HG03439 (cell line): ENCODE measurements around the gene RSPH1.
A peak's percentile ranks its signal among the peaks of the same experiment; 100 is the strongest.

Experiments used
- ATAC-seq: cut with Tn5 transposase; IDR thresholded peaks from one replicate; pipeline ENCODE4 v1.9.1; 2021; ENCODE audit warnings: mild to moderate bottlenecking, moderate library complexity; ENCODE audit not compliant: unreplicated experiment

Gene RSPH1

DNA sequence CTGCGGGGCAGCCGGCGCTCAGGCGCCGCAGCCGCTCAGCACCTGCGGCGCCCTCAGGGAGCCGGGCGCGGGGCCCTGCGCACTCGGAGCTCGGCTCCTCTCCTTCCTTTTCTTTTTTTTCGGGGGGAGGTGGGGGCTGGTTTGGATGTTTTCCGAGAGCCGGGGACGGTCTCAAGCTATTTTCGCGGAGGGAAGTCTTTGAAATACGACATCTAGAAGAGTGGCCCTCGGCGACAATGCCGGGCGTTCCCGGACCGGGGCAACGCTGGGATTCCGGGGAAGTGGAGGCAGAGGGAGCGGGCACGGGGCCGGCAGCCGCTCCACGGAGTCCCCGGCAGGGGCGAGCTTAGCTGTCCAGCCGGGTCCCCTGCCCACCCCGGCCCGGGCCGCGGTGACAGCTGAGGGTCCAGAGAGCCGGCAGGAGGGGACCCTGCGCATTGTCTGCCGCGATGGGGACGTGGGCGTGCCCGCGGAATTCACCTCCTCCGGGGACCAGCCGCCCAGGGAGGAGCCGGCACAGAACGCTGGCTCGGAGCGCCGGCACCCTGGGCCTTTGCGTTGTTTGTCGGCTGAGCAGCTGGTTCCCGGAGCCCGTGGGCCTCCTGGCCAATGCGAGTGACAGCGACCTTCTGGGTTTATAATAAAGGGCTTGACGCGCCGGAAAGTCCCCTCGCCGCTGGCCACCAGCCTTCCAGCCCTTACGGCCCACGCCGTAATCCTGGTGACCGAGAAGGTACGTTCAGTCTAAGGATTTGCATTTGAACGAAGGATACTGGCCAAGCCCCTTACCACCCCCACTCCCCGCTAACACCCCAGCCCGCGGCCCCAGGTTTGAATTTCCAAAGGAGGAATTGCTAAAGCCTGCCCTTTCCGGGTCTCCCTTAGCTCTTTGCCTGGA, 18.2 kb upstream of the RSPH1 start:
- ATAC-seq, result peak; percentile 53

DNA sequence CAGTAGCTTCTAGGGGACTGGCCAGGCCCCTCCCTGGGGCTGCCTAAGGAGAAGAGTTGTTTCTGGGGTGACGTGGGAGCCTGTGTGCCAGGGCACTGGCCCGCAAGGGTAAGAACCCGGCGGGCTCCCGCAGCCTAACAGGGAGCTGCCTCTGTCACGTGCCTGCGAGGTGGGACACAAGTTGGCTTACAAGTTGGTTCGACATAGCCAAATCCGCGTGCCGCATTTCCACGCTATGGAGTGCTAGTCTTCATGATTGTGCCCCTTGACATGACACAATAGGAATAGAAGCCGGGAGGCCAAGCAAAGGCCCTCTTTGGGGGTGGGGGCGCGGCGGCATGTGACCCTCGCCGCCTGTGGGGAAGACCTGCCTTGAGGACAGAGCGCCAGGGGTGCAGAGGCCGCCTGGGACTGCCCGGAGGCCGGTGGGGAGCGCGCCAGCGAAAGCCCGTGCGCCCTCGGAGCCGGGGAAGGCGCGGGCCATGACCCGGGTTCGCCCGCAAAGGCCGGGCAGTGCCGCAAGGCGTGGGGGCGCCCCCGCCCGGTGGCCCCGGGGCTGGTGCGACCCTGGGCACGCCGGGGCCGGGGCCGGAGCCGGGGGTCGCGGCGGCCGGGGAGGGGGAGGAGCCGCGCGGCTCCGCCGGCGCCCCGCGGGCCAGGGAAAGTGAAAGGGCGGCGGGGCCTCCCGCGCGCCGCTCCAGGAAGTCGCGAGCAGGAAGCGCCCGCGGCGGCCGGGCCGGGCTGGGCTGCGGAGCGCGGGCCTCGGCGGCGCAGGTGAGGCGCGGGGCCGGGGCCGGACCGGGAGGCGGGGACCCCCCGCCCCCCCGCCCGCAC, 17.3 kb upstream of the RSPH1 start, which contains the start of gene SLC37A1:
Gene SLC37A1 (plus strand): TSS at position 702 of the 834 bp plus-strand sequence. CDS start 4,603 bp downstream, outside the sequence.
- peak; percentile 44 for ATAC-seq

DNA sequence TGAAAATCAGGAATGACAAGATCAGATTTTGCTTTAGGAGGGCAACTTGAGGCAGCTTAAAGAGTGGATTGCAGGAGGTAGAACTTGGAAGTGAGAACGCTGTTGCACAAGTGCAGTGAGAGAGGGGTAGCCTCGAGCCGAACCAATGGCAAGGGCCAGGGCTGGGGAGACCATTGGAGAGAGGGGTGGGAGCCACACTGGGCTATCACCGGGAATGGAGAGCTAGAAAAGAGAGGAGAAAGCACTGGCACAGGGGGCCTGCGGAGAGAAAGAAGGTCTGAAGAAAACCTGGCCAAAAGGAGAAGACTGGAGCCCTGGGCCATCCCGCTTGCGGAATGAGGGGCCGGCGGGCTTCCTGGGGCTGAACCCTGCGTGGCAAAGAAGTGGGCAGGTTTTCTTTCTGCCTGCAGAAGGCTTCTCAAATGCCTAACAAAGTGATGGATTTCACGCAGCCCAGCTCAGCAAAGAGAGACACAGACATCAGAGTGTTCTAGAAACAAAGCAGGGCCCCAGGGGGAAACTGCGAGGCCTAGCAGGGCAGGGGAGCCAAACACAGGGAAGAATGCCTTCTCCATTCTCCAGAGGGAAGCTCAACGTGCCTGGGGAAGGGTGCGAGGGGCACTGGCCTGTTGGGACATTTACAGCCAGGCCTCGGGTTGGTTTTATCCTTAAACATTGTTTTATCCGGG, 16.5 kb upstream of the RSPH1 start:
- ATAC-seq, result no peak

DNA sequence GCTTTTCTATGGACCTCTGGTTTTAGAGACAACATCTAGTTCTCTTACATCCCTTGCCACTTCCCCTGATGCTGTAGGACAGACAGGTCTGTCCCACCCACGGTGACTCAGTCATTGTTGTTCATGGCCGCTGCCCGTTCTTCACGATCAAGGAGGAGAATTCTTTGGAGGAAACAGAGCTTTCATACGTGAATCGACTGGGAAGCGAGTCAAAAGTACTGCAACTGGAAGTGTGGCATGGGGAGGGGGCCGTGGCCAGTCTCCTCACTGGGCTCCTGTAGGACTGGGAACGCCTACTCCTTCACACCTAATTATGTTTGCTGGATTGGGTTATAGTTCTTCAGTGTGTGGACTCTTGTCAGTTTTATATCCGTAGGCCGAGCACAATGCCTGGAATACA, 13.2 kb upstream of the RSPH1 start:
- ATAC-seq, result no peak

DNA sequence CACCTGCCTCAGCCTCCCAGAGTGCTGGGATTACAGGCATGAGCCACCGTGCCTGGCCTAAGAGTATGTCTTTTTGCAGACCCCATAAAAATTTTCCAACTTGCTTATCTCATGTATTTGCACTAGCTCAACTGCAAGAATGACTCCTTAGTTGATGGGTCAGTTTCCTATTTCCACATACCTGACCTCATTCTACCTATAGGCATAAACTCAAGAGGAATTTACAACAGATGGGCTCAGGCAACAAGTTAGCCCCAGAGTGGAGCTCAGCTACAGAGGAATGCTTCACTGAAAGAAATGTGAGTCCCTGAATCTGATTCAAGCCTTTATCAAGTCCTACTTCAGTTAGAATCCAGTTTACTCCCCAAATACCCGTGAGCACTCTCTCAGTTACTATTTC, 12.3 kb upstream of the RSPH1 start:
- no peak for ATAC-seq

DNA sequence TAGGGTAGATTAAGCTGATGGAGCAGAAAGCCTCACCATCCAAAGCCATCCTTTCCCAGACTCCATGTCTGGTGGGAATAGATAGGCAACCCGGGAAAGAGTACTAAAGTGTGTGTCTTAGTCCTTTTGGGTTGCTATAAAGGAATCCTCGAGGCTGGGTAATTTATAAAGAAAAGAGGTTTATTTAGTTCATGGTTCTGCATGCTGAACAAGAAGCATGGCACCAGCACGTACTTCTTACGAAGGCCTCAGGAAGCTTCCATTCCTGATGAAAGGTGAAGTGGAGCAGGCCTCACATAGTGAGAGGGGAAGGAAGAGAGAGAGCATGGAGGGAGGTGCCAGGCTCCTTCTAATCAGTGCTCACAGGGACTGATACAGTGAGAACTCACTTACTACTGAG, 11.4 kb upstream of the RSPH1 start:
- no peak for ATAC-seq

DNA sequence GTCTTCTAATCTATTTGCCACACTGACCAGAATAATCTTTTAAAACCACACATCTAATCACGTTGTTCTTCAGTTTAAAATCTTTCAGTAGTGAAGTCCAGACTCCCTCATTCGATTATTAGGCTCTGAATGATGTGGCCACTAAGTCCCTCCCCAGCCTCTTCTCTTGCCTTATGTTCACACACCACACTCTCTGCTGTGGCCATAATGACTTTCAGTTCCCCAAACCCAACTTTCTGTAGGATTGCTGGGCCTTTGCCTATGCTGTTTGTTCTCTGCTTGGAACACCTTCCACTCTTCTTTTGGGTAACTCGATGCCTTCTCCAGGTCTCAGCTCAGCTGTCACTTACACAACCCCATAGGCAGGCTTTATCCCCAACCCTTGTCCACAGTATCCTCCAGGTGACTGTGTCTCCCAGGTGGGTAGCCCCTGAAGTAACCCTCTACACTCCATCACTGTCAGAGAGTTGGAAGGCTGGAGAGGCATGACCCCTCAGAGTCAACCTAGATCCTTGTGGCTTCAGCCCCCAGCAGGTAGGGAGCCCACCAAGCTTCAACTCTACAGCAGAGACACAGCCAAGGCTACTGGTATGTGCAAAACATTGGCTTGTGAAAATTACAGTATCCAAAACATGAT, 9.2 kb upstream of the RSPH1 start:
- peak; percentile 85 for ATAC-seq

DNA sequence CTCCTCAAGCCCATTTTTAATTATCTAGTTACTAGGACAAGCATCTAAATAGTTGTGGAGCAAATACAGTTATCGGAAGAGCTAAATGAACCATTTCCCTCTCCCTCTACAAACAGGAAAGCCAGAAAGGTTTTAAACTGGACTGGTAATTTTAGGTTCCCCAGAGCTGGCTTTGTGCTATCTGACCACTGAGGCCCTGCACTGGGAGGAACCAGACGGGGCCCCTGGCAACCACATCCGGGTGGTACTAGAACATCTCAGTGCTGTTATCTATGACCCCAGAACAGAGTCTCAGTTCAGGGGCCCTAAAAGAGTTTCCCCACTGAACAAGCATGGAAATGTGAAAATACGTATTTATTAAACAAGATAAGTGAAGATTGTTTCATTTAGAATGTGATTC, 7.7 kb upstream of the RSPH1 start:
- no peak for ATAC-seq

DNA sequence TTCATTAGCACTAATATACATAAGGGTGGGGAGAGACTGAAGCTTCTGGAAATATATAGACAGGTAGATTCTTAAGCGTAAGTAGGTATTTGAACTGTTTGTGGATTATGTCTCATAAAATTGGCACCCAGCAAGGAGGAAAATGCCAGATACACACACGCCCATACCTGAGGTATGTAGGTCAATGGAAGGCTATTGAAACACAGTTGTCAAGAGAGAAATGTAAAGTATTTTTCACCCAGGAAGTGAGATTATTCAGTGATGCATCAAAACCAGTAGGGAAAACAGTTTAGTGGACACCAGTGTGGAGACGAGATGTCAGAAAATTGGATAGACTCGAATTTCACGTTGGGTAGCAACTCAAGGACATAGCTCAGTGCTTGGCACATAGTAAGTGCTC, 4.7 kb upstream of the RSPH1 start:
- no peak for ATAC-seq

DNA sequence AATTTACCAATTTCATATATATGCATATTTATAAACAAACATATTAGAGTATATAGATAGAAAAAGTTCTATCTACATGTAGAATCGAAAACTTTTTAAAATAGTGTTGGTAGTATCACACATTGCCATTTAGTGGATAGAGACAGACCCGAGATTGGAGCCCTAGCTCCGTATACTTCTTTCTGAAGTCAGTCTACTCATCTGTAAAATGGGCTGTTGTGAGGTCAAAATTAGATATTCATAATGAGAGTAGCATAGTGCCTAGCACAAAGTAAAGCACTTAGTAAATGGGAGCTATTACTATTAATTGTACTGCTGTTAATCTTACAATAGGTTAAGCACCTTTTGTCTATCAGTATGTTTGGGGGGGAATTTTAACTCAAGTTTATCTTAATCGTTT, 4.2 kb upstream of the RSPH1 start:
- ATAC-seq, result no peak

DNA sequence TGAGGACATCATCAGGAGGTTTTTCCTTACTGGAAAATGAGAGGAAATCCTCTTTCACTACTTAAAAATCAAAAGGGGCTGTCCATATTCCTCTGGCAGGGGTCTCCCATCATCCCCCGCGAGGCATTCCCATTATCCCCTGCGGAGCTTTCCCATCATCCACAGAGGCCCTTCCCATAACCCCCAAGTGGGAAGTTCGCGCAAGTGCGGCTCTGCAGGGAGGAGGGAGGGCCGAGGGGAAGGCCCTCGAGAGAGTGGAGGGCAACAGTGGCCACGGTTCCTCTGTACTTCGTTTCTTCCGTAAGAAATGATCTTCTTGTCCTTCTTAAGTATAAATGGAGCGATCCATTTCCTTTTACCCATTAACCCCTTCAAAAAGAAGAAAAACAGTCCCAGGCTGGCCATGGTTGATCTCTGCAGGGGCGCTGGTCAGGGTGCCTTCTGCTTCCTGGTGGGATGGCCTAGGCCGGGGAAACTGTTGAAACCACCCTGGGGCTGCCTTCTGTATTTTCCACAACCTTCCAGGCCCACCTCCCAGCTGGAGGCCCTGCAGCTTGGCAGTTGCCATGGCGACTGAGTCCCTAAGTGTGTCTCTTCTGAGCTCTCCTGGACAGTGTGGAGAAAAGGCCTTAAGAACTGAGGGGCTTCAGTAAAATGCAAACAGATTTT, 3.6 kb upstream of the RSPH1 start:
- ATAC-seq, result no peak

DNA sequence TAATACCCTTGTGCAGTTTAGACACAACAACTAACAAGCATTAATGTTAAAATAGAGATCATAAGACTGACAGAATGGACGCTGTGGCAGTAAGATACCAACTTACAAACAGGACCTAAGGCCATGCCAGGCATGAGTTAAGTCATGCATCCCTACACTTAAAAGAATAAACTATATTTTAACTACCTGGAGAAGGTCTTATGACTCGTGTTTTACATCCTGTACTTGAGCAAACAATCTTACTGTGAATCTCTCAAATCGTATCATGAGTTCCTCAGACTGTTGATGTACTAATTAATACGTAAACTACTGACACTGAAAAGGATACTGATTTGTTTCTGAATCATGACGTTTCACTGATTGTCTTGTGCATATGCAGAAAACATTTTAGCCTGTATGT, 2.0 kb upstream of the RSPH1 start:
- ATAC-seq, result no peak

DNA sequence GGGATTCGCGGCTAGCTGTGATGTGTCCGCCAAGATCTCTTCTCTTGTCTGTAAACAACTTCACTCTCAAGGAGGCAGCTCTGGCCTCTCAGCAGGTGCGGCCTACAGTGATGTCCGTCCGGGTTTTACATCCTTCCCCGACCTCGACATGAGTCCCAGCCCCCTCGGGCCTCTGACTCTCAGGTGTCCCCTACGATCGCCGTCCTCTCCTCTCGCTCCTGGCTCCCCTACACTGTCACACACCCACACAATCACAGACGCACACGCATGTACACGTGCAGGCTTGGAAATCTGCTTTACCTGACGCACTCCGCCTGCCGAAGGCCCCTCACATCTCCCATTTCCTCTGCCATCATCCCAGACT, 797 bp upstream of the RSPH1 start:
- no peak for ATAC-seq

DNA sequence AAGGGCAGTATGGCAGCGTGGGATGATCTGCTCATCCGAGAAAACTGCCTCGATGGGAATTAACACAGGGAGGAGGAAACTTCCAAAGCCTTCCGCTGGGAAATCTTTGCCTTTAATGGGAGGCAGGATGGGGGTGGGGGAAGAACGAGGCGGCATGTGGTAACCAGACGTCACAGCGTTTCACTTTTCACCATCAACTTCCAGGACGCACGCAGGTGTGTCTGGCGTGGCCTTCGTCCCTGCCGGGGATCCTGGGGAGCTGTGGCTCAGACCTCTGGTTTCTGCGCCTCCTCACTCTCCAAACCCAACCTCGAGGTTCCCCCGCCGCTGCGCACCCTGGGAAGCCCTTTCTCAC, 282 bp downstream of the RSPH1 start:
- peak; percentile 2 for ATAC-seq

DNA sequence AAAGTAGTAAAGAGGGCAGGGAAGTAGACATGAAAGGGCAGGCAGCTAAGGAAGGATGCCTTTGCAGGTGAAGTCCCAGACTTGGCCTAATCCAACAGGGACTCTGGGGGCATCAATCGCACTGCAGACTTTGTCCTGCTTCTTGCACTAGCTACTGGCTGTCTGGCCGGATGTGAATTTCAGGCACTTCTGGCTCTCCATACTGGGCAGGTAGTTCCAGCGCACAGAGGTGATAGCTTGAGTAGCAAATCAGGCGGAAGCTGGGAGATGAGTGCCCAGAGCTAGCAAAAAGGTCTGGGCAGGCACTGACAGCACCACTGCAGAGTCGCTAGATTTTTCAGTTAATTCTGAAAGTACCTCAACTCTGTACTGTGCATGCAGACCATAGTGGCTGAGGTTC, 997 bp downstream of the RSPH1 start:
- ATAC-seq, result no peak

DNA sequence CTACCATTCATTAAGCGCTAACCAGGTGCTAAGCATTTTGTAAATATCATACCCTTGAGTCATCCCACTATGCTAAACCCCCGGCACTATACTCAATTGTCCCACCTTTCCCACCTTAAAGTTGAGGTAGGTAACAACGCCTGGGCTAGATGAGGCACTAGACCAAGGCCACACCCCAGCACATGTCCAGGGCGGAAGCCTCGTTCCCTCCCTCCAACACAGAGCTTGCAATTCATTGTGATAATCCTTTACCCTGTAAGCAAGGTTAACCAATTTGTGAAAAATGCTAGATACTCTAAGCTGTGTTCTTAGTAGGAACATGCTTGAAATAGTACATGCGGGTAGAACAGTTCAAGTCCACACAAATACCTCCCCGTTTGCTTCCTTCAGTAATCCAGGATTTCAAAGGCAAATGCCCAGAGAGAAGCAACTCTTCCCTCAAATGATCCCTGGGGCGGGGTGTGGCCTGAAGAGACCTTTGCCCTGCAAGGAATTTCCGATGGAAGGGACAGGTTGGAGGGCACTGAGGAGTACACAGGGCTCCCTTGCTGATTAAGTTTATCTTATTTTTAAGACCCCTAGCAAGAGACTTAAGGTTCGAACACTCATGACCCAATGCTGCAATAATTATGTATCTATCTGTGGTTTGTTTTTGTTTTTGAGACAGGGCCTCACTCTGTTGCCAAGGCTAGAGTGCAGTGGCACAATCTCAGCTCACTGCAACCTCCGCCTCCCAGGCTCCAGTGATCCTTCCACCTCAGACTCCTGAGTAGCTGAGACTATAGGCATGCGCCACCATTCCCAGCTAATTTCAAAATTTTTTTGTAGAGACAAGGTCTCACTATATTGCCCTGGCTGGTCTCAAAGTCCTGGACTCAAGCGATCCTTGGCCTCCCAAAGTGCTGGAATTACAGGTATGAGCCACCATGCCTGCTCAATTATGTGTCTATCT, 2.6 kb downstream of the RSPH1 start:
- no peak for ATAC-seq

DNA sequence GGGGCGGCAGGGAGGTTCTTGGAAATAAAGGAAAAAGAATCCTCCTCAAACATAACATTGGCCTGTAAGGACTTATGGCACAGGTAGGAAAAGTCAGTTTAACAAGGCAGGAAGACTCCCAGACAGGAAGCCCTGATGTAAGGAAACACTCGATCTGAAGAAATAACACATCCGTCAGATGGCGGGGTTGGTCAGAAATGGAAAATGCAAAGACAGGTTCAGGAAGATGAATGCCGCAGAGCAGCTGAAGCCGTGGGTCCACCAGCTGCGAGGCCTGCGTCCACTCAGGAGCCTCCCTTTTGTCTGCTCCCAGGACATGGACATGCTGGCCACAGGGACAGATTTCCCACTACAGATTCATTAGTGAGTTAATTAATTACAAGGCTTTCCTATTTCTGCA, 3.8 kb downstream of the RSPH1 start:
- ATAC-seq, result no peak

DNA sequence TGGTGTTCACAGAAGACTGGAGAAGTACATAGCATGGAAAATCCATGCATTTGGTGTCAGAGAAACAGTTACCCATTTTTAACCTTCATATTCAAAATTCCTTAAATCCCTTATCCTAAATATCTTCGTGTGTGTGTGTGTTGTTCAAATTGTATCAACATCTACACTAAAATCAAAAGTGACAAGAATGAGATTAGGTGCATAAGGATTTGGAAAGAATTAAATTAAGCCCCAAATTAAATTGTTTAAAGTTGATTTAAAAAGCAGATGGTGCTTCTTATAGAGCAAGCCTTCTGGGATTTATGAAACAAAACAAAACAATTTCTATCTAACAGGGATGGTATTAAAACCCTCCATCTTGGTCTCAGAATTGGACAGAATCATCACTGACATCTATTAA, 4.7 kb downstream of the RSPH1 start:
- ATAC-seq, result no peak

DNA sequence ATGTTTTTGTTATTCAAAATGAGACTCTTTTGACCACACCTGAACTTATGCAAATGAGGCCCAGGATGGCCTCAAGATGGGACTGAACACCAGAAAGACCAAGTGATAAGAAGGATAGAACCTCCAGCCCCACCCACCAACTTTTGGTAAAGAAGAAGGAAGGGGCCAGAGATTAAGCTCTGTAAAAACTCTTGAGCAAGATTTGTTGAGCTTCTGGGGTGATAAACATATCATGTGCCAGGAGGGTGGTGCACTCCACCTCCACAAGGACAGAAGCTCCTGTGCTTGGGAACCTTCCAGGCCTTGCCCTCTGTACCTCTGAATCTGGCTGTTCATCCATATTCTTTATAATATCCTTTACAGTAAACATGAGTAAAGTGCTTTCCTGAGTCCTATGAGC, 5.3 kb downstream of the RSPH1 start:
- ATAC-seq, result no peak
